Gastroesophageal sphincter (tissue), 4 donors: ENCODE data around the gene HSBP1L1. TPM values are rescaled to one million over a fixed set of nuclear protein-coding genes. Genes with fewer than 3 reads are reported as not detected.
"Not testable (repeated sequence)": the region's sequence is repeated elsewhere in the genome, so short reads cannot be mapped to it uniquely, and the experiment has no call there.

ENCODE experiments used
- ATAC-seq: fragments of 150-250 bp; one replicate; pipeline ENCODE4 v1.9.1; 2016; ENCODE audit warnings: mild to moderate bottlenecking, moderate library complexity
- H3K27ac ChIP-seq, 4 donors: fragments of 200-600 bp; sonication (generic) in 3 of 4; 1 replicate in 3 of 4; 2 replicates in 1 of 4; pipeline ENCODE4 v1.5.1; 2016 to 2019
- H3K27me3 ChIP-seq: fragments of 200-600 bp; sonication (generic); one replicate; pipeline ENCODE4 v1.5.1; 2019
- H3K36me3 ChIP-seq, 2 donors: fragments of 200-600 bp; sonication (generic); one replicate each; pipeline ENCODE4 v1.5.1; 2019; ENCODE audit warnings: control low read depth in 1 of 2
- H3K4me1 ChIP-seq, 3 donors: fragments of 200-600 bp; sonication (generic); 1 replicate in 2 of 3; 2 replicates in 1 of 3; pipeline ENCODE4 v1.5.1; 2016 to 2019; ENCODE audit warnings: control low read depth in 2 of 3
- H3K4me3 ChIP-seq, 2 donors: fragments of 200-600 bp; sonication (generic); one replicate each; pipeline ENCODE4 v1.5.1; 2019; ENCODE audit warnings: mild to moderate bottlenecking in 1 of 2, moderate library complexity in 1 of 2
- H3K9me3 ChIP-seq, 3 donors: fragments of 200-600 bp; sonication (generic); one replicate each; pipeline ENCODE4 v1.5.1; 2017 to 2019; ENCODE audit warnings: control low read depth in 2 of 3
- CTCF ChIP-seq, 4 experiments: fragments of 200-600 bp in 2 of 4; fragments of 450-650 bp in 2 of 4; sonication (generic) in 1 of 4; IDR thresholded peaks; one replicate each; pipeline ENCODE4 v1.5.1; 2017 to 2019; ENCODE audit warnings: antibody characterized with exemption in 4 of 4, mild to moderate bottlenecking in 2 of 4, moderate library complexity in 2 of 4
- EP300 ChIP-seq: sonication (generic); formaldehyde crosslinking; IDR thresholded peaks from one replicate; pipeline ENCODE4 v1.6.1; 2017; ENCODE audit warnings: antibody characterized with exemption, mild to moderate bottlenecking
- POLR2A ChIP-seq, 2 donors: fragments of 450-650 bp; IDR thresholded peaks; one replicate each; pipeline ENCODE4 v1.6.1; 2017; ENCODE audit warnings: antibody characterized with exemption in 2 of 2, mild to moderate bottlenecking in 2 of 2, moderate library complexity in 1 of 2
- POLR2AphosphoS5 ChIP-seq: sonication (generic); formaldehyde crosslinking; IDR thresholded peaks from one replicate; pipeline ENCODE4 v1.6.1; 2017; ENCODE audit warnings: antibody characterized with exemption
- WGBS, 2 donors: methylation state at CpG; one replicate each; pipeline ENCODE4 v1.1.5; 2018; ENCODE audit warnings: low coverage in 1 of 2; 5-methylcytosine and 5-hydroxymethylcytosine counted together
- total RNA-seq, 4 donors: library from RNA; depleted of rRNA; stranded (reverse); fragments of >200 nt; gene quantifications; one replicate each; pipeline ENCODE4 v1.1.0, GENCODE V29; 2016

Gene HSBP1L1
- total RNA-seq, 4 donors from 2014 or later, result 3.2 to 23.8 (median 12.4) TPM

- Histone ChIP-seq H3K27me3 (no peaks in the 10 kb centered on the region), H3K36me3 (peaks cover 0 to 21% of the 10 kb centered on the region in 2 donors), H3K4me3 (peak overlapping the region; percentile 84 to 94), H3K27ac (peak overlapping the region; percentile 90 to 99 (median 98)), H3K4me1 (peaks cover 0 to 37% (median 12%) of the 10 kb centered on the region in 3 donors), H3K9me3 (no peaks in the 10 kb centered on the region)
- 55 to 58% methylated on average over 8 to 14 of the region's 14 CpGs for WGBS, 2 donors
- no peak for TF ChIP-seq POLR2A (IDR thresholded peaks at IDR 0.05)
- TF ChIP-seq EP300, result no peak
- TF ChIP-seq CTCF (IDR thresholded peaks at IDR 0.05), result no peak
- no peak for TF ChIP-seq POLR2AphosphoS5
- ATAC-seq, result no peak
Observed at GRCh38 chr18:79989195-79989497, 24.7 kb downstream of the HSBP1L1 start.

DNA sequence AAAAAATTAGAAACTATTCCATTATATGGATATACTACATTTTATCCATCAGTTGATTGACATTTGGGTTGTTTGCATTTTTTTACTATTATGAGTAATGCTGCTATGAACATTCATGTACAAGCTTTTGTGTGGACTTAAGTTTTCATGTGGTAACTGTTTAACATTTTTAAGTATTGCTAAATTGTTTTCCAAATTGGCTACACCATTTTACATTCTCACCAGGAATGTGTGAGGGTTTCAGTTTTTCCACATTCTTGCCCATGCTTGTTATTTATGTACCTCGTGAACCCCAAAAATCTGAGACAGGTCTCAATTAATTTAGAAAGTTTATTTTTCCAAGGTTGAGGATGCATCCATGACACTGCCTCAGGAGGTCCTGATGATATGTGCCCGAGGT, 27.1 kb downstream of the HSBP1L1 start:
- TF ChIP-seq POLR2AphosphoS5, result no peak
- no peak for TF ChIP-seq CTCF (IDR thresholded peaks at IDR 0.05)
- no peak for TF ChIP-seq POLR2A (IDR thresholded peaks at IDR 0.05)
- TF ChIP-seq EP300, result no peak
- no peaks in the 10 kb centered on the region for H3K36me3 ChIP-seq
- no peak overlapping the region for H3K4me3 ChIP-seq
- WGBS, 2 donors, result 78 to 91% methylated on average over 1 to 2 of the region's 2 CpGs
- H3K4me1 ChIP-seq, result peaks cover 0 to 21% (median 11%) of the 10 kb centered on the region in 3 donors
- H3K9me3 ChIP-seq, result no peaks in the 10 kb centered on the region
- no peak overlapping the region for H3K27ac ChIP-seq
- H3K27me3 ChIP-seq, result no peaks in the 10 kb centered on the region
- ATAC-seq, result no peak

DNA sequence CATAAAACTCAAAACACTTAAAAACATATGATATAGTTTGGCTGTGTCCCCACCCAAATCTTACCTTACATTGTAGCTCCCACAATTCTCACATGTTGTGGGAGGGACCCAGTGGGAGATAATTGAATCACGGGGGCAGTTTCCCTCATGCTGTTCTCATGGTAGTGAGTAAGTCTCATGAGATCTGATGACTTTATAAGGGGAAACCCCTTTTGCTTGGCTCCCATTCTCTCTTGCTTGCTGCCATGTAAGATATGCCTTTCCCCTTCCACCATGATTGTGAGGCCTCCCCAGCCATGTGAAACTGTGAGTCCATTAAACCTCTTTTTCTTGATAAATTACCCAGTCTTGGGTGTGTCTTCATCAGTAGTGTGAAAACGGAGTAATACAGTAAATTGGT, 35.3 kb downstream of the HSBP1L1 start:
- WGBS, 2 donors, result 58% methylated on average over 2 of the region's 2 CpGs; no CpG with 5 or more reads in 1 of the 2 donors
- H3K4me3 ChIP-seq, H3K27ac ChIP-seq, ATAC-seq, H3K36me3 ChIP-seq, H3K4me1 ChIP-seq, H3K27me3 ChIP-seq: not testable (repeated sequence)
- peaks cover 0 to 14% (median 0%) of the 10 kb centered on the region in 3 donors for H3K9me3 ChIP-seq

- 78% methylated on average over 1 of the region's 3 CpGs; no CpG with 5 or more reads in 1 of the 2 donors for WGBS, 2 donors
- no peaks in the 10 kb centered on the region for H3K4me1 ChIP-seq
- H3K4me3 ChIP-seq, result no peak overlapping the region
- H3K27ac ChIP-seq, result no peak overlapping the region
- H3K9me3 ChIP-seq, result peaks cover 0 to 14% (median 0%) of the 10 kb centered on the region in 3 donors
- H3K27me3 ChIP-seq, result no peaks in the 10 kb centered on the region
- no peak for ATAC-seq
- H3K36me3 ChIP-seq, result no peaks in the 10 kb centered on the region
- no peak for TF ChIP-seq CTCF (IDR thresholded peaks at IDR 0.05)
- TF ChIP-seq EP300, result no peak
Observed at GRCh38 chr18:80000877-80001276, 36.4 kb downstream of the HSBP1L1 start.

DNA sequence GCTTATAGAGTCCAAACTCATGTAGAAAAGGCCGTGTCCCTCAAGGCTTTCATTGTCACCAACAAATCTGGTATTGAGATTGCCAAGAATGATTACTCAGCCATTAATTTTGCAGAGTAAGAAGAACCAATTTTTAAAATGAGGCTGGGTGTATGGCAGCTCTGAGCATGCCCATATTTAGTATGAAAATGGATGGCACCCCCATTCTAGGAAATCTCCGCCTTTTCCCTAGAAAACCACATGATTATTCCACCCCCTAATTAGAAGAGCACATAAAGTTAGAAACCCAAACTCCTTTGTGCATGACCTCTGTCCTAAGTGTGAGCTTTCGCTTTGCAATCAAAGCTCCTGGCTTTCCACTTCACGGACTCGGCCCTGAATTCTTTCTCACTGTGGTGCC, 38.0 kb downstream of the HSBP1L1 start:
- no peak overlapping the region for H3K27ac ChIP-seq
- H3K4me1 ChIP-seq, result no peaks in the 10 kb centered on the region
- H3K36me3 ChIP-seq, result no peaks in the 10 kb centered on the region
- 80 to 97% methylated on average over 3 to 5 of the region's 5 CpGs for WGBS, 2 donors
- H3K4me3 ChIP-seq, result no peak overlapping the region
- TF ChIP-seq POLR2A (IDR thresholded peaks at IDR 0.05) (no peak), CTCF (IDR thresholded peaks at IDR 0.05) (no peak), EP300 (no peak), POLR2AphosphoS5 (no peak)
- peaks cover 0 to 19% (median 0%) of the 10 kb centered on the region in 3 donors for H3K9me3 ChIP-seq
- ATAC-seq, result no peak
- H3K27me3 ChIP-seq, result no peaks in the 10 kb centered on the region
